T-helper 2 cell treated with Interferon-gamma antibody and Interleukin-4, amounts not matched to agents 100 ng/mL and 5 ng/mL, for 36 hours (primary cell): Measurements from ENCODE around the gene ARHGEF28. TPM values are rescaled to one million over a fixed set of nuclear protein-coding genes. Genes with fewer than 3 reads are reported as not detected.

ENCODE experiments used
- intact Hi-C: fragments of 100-400 bp; cut with micrococcal nuclease; formaldehyde crosslinking; loops from one replicate; pipeline ENCODE4 v1.15.1; 2023
- total RNA-seq: library from RNA; stranded (reverse); gene quantifications from 2 replicates; pipeline ENCODE4 v1.2.3, GENCODE V29; 2022

The ARHGEF28 gene
- total RNA-seq, 1 donor from 2014 or later = not detected

- intact Hi-C loops = no loop called here
Observed at GRCh38 chr5:73619606-73620333, 6.2 kb upstream of the ARHGEF28 start.

DNA sequence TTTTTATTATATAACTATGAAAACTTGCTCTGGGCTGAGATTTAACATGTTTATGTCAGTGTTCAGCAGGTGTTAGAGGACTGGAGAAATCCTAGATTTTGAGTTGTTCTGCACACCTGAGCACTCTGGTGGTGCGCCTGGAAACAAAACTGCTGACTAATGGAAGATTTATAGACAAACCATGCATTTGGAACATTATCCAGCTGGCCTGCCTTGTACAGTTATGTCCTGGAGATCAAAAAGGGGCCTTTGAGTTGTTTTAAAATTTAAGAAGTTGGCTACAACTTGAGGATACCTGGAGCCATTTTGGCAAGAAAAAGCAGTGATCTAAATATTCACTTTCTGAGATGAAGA, 5.7 kb upstream of the ARHGEF28 start:
- intact Hi-C loops = no loop called here

DNA sequence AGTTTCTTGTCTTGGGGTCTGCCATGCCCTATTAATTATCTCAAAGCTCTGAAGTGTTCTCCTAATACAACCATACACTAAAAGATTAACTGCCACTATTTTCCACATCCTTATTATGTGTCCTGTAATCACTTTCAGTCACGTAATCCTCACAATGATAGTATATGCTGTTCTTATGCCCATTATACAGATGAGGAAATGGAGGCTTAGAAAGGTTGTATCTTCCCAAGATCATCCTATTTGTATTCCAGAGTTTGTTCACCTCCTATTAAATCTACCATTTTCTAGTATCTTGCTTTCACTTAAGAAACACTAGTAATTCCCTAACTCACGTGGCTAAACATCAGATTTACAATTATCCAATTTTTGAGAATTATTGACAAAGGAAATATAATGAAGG, 2.9 kb upstream of the ARHGEF28 start:
- intact Hi-C loops = no loop called here

DNA sequence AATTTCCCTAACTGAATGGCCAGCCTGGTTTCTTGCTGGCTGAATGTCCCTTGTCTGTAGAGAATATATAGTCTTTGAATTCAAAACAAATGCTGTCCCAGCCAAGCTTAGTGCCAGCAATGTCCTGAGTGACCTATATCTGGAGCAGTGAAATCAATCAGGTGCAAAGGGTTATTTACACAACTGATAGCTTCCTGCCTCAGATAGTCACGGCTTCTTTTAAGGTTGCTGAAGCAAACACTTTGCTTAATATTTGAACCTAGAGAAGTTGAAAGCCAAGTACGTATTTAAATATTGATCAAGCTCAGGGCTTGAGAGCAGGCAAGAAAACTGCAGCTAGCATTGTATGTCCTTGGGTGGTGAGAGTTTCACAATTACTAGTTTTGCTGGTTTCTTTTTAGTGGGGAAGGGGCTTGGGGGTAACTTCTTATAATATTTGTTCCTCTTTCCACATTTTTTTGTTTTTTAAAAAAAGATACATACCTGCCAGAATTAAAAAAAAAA, 2.0 kb upstream of the ARHGEF28 start:
- intact Hi-C loops = no loop called here

GRCh38 chr5:73624888-73625287, 1.1 kb upstream of the ARHGEF28 start:
- intact Hi-C loops = no loop called here

- intact Hi-C loops = no loop called here
Observed at GRCh38 chr5:73625372-73625943, 538 bp upstream of the ARHGEF28 start.

DNA sequence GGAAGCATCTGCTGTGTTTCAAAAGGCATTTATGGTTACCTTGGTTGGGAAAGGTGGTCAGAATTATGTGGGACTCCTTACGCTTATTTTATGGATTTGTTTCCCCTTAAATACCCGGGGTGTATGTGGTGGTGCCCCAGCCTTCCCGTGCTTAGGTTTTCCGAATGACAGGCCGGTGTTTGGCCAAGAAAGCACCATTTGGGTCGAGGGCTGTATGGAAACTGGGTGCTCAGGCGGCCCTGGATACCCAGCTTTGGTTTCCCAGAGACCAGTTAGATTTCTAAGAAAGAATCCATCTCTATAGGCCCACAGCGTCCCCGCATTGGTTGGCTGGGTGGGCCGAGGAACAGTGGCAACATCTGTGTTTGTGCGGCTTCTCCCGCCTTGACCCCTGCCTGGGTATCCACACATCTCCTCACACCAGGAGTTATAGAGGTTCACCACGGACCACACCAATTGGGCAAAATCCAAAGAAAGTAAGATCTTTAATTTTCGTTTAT, 868 bp downstream of the ARHGEF28 start:
- intact Hi-C loops = no loop called here

- intact Hi-C loops = no loop called here
Observed at GRCh38 chr5:73629456-73629855, 3.5 kb downstream of the ARHGEF28 start.

DNA sequence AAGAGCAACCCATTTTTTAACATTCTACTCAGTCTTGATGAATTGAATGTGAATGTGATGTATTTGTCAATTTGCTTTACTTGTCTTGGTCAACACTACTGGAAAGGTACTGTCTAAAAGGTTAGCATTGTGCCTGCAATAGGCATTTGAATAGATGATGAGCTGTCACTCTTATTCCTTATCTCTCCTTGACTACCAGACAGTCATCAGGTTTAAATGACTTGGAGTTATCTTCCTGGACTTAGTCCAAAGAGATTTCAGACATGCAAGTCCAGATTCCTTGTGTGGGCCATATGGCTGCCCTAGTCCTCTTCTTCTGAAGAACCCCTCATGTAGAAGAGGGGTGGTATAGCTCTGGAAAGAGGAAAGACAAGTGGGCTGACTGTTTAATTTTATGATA, 4.8 kb downstream of the ARHGEF28 start:
- intact Hi-C loops = no loop called here

- intact Hi-C loops = no loop called here
Observed at GRCh38 chr5:73631500-73631899, 5.5 kb downstream of the ARHGEF28 start.

DNA sequence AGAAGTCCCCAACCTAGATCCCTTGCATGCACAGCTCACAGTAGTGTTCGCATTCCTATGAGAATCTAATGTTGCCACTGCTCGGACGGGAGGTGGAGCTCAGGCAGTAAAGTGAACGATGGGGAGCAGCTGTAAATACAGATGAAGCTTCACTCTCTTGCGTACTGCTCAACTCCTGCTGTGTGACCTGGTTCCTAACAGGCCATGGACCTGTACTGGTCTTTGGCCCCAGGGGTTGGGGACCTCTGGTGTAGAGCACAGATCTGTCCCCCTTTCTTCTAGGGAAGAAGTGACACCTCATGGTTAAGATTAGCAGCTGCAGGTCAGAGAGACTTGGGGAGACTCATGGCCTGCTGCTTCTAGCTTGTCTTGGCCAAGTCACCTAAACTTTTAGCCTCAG, 7.1 kb downstream of the ARHGEF28 start:
- intact Hi-C loops = no loop called here

DNA sequence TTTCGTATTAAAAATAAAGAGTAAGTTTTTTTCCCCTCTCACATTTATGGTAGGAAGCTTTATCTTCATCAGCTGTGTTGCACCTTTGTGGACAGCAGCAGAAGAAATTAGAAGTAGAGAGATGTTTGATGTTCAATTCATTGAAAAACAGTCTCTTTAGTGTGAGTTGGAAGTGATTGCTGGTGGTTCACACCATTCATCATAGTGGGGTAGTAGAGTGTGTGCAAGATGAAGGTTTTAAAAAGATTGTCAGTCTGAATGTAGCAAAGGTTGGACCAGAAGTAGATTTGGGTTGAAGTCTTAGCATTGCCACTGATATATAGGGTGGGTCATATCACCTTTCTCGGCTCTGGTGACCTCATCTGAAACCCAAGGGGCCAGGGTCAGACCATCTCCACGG, 10.4 kb downstream of the ARHGEF28 start:
- intact Hi-C loops = no loop called here

- intact Hi-C loops = no loop called here
Observed at GRCh38 chr5:73637565-73637964, 11.6 kb downstream of the ARHGEF28 start.

DNA sequence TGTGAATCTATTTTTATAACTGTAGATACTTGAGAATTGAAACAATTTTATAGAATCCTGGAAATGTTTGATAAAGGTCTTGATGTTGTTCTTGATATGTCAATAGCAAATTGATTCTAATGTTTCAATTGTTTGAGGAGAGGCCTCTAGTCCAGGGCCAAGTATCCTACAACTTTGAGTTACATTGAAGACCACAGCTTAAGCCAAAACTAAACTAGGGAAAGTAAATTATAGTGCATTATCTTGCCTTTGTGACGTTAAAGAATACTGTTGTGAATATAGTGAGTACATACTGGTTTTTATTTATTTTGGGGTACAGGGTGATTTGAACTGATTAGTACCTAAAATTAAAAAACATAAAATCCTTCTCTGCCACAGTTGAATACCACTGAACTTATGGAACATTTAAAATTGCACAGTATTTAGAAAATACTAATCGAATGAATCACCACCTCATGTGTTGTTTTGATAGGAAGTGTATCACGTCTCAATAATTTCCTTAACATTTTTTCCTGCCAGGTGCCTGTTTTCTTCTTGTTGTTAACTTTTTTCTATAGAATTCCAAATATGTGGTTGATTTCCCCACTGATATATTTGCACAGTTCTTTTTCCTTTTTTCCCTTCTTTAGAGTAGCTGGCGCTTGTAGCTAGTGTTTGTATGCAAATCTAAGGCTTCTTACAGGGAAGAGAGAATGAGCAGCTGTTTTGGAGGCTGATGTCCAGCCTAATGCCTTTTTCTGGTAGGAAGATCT, 12.5 kb downstream of the ARHGEF28 start:
- intact Hi-C loops = no loop called here

DNA sequence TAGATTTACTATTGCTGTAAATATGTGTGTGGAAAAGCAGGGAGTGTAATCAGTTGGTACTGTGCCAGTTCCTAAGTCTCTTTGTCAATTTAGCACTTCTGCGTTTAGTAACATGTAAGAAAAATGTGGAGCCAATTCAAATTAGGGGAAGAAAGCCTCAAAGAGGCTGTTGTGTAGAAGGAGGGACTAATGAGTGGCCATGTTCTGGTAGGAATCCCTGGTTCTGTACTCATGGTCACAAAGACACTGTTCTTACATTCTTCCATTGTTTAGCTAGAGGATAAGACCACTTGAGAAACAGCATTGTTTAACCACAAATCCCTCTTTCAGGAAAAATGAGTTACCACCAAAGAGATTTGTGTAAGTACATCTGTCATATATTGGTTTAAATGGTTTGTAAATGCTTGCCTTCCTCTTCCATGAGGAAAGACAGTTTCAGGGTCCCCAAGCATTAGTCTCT, 14.9 kb downstream of the ARHGEF28 start:
- intact Hi-C loops = no loop called here

DNA sequence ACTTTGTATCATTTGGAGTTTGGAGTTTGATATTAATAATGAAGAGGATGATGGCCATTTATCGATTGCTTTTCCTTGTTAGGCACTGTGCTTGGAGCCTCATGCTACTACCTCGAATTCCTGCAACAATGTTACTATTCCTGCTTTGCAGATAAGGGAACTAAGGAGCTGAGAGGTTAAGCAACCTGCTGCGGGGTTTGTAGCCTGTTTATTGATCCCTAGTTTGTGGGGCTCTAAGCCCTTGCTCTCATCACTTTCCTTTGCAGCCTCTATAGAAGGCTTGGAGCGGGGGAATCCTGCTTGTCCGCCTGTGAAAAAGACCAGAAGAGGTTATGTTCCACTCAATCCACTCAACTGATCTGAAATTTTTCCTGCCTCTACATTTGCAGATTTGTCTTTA, 15.8 kb downstream of the ARHGEF28 start:
- intact Hi-C loops = no loop called here

DNA sequence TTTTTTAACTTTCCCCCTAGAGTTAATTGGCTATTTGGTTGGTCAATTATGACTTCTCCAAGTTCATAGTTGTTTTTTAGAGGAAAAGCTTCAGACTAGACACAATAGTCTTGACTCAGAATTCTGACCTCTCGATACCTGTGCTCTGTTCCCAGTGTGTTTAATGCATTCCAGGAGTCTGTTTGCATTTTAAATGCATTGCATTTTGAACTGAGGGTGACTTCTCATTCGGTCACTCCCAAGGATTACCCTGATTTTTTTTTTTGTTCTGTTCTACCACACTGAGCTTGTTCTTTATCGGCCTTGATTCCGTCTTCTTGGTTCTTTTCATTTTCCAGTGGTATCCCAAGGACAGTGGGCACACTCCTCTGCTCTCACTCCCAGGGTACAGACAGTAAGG, 16.3 kb downstream of the ARHGEF28 start:
- intact Hi-C loops = no loop called here

GRCh38 chr5:73644385-73644963, 18.5 kb downstream of the ARHGEF28 start:
- intact Hi-C loops = no loop called here

DNA sequence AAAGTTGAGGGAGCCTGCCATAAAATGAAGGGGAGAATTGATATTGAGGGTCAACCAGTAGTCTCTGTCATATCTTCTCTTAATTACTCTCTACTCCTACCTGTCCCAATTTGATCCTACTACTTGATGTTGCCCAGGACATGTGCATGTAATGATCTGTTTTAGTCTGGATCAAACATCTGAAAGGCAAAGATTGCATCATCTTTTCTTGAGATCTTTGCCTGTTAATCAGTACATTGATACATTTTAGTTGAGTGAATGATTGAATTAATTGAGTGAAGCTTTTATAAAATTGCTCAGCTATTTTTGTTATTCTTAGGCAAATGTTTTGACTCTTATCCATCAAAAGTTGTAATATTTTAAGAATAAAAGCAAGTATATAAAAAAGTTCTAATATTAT, 21.7 kb downstream of the ARHGEF28 start:
- intact Hi-C loops = no loop called here

- intact Hi-C loops = no loop called here
Observed at GRCh38 chr5:73648515-73648914, 22.5 kb downstream of the ARHGEF28 start.

DNA sequence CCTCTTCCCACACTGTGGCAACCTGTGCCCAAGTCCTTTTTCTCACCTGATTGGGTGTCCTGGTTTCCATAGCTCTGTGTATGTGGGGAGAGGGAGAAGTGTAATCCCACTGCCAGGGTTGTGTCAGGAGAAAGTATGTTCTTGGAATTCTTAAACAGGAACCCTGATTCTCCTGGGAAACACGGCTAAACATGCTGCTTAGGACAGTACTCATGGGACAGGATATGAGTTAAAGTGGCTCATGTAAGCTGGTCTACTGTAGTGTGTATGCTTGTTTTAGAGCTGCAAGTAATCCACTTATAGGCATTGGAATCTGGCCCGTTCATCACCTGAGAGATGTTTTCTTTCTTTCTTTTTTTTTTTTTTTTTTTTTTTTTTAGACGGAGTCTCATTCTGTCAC, 23.9 kb downstream of the ARHGEF28 start:
- intact Hi-C loops = no loop called here

GRCh38 chr5:73652391-73652790, 26.4 kb downstream of the ARHGEF28 start:
- intact Hi-C loops = no loop called here
